SK-N-SH (cell line): Measurements from ENCODE around the gene IPPK.

Experiments
- CTCF ChIP-seq: fragments of 200-600 bp; sonication (generic); IDR thresholded peaks from 2 replicates; pipeline ENCODE4 v1.6.1; 2017; ENCODE audit warnings: antibody characterized with exemption, mild to moderate bottlenecking, moderate library complexity
- EP300 ChIP-seq, 2 experiments: IDR thresholded peaks; 2 replicates each; pipeline versions ENCODE4 v1.4.0 to v1.6.1; 2012; ENCODE audit warnings: borderline replicate concordance in 1 of 2, low read depth in 1 of 2, low read length in 1 of 2
- GABPA ChIP-seq: IDR thresholded peaks from 2 replicates; pipeline ENCODE4 v1.4.0; 2012; ENCODE audit warnings: low read depth, mild to moderate bottlenecking
- GATA2 ChIP-seq: sonication (generic); formaldehyde crosslinking; IDR thresholded peaks from 2 replicates; pipeline ENCODE4 v1.5.0; 2020; ENCODE audit warnings: mild to moderate bottlenecking, missing genetic modification reagents
- NFIC ChIP-seq: IDR thresholded peaks from 2 replicates; pipeline ENCODE4 v1.4.0; 2012; ENCODE audit warnings: borderline replicate concordance
- POLR2AphosphoS5 ChIP-seq: IDR thresholded peaks from 2 replicates; pipeline ENCODE4 v1.6.1; 2012; ENCODE audit warnings: low read depth, low read length
- USF1 ChIP-seq: IDR thresholded peaks from 2 replicates; pipeline ENCODE4 v1.4.0; 2012; ENCODE audit warnings: low read depth, borderline replicate concordance
- USF2 ChIP-seq: fragments of 150-350 bp; IDR thresholded peaks from 2 replicates; pipeline ENCODE4 v1.6.1; 2017; ENCODE audit warnings: antibody characterized with exemption, low read length, low read depth, borderline replicate concordance

- TF ChIP-seq GATA2 (CRISPR knock-in tag) (no peak), USF2 (no peak), CTCF (no peak), EP300 (IDR thresholded peaks at IDR 0.05; ENCODE audit: borderline replicate concordance in 1 of 2, low read depth in 1 of 2, low read length in 1 of 2) (no peak), USF1 (no peak), POLR2AphosphoS5 (no peak), GABPA (no peak), NFIC (no peak)
Measured at GRCh38 chr9:92649007-92649406, 20.9 kb downstream of the IPPK start.
